Activated T-cell treated with anti-CD3 and anti-CD28 coated beads for 48 hours (primary cell): ENCODE results near the gene PCLO.
"Not testable (repeated sequence)": the region's sequence is repeated elsewhere in the genome, so short reads cannot be mapped to it uniquely, and the experiment has no call there.

ENCODE experiments used
- DNase-seq: peaks from one replicate; pipeline ENCODE4 v3.0.0-alpha.2; 2020; ENCODE audit warnings: low read depth

PCLO gene

DNA sequence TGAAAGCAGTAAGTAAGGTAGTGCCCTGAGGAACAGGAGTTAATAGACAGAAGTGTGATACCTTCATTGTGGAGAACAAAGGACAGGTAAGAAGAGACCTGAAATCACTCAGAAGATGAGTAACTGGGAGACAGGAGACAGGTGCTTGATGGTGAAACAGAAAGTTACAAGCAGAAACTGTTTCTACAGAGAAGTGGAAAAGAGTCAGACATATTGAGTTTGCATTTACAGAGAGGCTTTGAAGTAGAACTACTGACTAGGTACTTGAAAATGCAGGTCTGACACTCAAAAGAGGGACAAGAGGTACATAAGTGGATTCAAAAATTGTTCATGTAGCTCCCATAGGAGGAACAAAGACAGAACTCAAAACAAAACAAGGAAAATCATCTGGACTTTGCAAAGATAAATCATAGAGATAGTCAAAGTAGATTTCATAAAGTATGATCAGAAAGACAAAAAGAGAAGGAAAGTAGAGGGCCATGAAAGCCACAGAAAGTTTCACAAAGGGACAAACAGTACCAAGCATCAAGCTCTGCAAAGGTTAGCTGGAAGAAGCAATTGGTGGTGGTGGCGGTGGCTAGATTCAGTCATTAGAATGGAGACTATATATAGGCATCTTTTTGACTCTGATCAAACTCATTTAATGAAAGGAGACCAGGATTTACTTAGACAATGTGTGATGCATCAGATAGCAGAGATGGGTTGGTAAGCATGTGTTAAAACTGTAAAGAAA is 198.4 kb downstream of the PCLO start:
- DNase-seq: no peak

DNA sequence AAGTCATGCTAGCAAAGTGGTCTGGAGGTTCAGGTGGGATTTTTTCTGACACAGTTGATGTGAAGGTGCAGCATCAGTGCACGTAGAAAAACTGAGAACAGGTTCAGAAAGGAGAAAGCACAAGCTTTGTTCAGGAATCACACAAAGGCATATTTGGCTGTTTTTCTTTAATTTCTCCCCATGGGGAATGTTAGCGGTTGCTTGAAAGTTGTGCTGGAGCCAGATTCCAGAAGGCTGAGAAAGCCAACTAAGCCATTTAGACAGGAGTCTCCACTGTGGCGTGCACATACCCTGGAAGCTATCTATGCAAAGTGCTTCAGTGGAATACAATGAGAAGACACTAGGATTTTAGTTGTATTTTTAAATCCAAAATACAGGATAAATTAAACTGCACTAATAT is 201.4 kb downstream of the PCLO start:
- DNase-seq: no peak

- no peak for DNase-seq
Measured at GRCh38 chr7:82959528-82959927, 203.2 kb downstream of the PCLO start.

GRCh38 chr7:82957521-82957920 is 205.2 kb downstream of the PCLO start:
- DNase-seq: no peak

- DNase-seq: no peak
Measured at GRCh38 chr7:82953324-82954027, 209.2 kb downstream of the PCLO start.

- no peak for DNase-seq
Measured at GRCh38 chr7:82950436-82950835, 212.2 kb downstream of the PCLO start.

DNA sequence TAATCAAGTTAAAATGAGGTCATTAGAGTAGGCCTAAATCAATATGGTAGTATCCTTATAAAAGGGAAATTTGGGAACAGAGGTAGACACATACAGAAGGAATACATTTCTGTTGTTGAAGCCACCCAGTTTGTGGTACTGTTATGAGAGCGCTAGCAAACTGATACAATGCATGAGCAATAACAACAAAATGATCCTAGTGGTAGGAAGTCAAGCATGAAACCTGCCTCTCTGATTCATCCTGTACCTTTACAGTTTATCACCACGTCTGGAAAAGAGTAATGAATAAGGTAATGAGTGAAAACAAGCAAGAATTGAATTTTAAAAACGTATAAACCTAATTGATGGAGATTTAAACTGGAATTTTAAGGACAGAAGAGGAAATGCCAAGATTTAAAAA is 217.2 kb downstream of the PCLO start:
- DNase-seq: no peak

DNA sequence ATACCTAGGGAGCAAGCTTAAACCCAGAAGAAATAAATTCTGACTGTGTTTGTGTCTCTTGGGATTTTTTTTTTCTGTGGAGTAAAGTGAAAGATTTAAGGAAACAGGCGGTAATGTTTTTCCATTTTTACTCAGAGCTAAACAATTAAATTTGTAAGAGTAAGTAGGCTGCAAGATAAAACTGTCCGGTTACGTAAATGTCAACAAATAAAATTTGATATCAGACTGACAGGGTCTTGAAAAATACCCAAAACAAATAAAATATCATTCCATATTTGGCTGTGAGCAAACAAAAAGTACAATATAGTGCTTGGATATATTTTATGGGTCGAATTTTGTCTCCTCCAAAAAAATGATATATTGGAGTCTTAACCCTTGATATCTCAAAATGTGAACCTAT is 217.6 kb downstream of the PCLO start:
- no peak for DNase-seq

- DNase-seq: no peak
Measured at GRCh38 chr7:82932516-82932915, 230.2 kb downstream of the PCLO start.

DNA sequence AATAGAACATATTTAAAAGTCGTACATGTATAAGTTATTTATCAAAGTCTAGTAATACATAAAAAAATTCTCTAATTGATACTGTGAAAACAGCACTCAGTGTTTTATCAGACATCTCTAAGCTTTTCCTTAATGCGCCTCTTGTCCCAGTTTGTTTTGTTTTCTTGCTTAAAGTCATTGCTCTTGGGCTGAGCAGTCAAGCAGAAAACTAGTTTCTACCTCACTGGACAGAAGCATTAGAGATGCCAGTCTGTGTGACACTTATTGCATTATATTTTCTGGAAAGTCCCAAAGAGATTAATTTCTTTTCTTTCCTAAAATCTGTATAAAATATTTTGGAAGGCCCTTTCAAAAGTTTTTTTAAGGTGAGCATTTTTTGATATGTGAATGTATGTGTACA is 236.2 kb downstream of the PCLO start:
- DNase-seq: no peak

DNA sequence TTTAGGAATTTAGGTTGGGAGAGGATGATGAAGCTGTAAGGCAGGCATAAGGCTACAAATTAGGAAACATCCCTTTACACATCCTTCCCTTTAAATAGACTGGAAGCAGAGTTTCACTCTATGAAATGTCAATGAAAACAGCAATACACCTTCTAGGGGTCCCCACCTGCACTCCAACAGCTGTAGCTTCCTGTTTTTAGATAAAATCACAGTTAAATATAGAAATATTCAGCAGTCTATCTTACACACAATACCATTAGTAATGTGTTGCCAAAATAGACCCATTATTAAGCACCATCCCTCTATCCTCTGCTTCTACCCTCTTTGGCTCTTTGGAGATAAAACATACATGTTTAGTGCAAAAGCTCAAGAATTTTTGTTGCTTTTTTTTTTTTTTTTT is 237.4 kb downstream of the PCLO start:
- no peak for DNase-seq

GRCh38 chr7:82906502-82906901 is 256.2 kb downstream of the PCLO start:
- no peak for DNase-seq

DNA sequence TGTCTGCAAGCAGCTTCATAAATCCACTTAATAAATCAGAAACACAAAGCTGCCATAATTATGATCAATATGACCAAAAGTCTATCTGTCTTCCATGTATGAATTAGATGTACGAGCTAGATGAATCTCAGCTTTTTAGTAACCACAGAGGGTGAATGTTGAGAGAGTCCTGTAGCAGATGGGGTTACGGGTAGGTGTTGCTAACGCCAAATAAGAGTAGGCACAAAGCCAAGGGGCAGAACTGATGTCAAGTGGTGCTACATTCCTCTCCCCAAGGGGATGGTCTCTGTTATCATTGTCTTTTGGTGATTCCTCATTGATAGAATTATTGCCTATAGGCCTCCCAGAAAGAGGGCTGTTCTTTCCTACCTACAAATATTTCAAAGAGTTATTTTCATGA is 257.8 kb downstream of the PCLO start:
- no peak for DNase-seq

DNA sequence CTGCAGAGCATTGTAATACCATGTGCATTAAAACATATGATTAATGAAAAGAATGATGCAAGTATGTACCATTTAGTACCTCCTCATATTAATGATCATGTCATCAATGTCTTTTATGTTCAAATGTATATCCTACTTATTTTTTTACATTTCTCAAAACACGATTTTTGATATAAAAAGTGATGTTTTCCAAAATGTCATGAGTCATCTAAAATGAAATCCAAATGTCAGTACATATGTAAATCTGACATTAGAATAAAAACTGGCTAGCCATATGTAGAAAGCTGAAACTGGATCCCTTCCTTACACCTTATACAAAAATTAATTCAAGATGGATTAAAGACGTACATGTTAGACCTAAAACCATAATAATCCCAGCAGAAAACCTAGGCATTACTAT is 261.6 kb downstream of the PCLO start:
- not testable (repeated sequence) for DNase-seq

GRCh38 chr7:82897500-82897899 is 265.2 kb downstream of the PCLO start:
- DNase-seq: no peak

GRCh38 chr7:82894341-82894740 is 268.3 kb downstream of the PCLO start:
- DNase-seq: not testable (repeated sequence)

GRCh38 chr7:82886324-82886723 is 276.4 kb downstream of the PCLO start:
- DNase-seq: no peak

GRCh38 chr7:82865856-82866255 is 296.8 kb downstream of the PCLO start:
- no peak for DNase-seq

DNA sequence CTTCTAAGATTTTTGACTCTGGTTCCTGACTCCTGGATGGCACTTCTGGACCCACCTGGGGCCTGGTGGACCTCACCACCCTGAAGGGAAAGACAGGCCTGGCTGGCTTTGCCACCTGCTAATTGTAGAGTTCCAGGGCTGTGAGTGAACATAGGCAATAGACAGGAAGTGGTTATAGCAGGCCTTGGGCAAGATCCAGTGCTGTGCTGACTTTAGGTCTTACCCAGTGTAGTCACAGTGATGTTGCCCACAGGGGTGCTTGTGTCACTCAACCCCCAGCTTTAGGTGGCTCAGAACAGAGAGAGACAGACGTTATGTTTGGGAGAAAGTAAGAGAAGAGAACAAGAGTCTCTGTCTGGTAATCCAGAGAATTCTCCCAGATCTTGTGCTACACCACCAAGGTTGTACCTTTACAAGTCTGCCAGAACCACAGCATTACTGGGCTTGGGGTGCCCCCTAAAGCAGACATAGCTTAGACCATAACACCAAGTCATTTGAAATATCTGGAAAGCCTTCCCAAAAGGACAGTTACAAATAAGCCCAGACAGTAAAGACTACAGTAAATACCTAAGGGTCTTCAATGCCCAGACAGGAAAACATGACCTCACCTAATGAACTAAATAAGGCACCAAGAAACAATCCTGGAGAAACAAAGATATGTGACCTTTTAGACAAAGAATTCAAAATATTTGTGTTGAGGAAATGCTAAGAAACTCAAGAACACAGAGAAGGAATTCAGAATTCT is 303.4 kb downstream of the PCLO start:
- no peak for DNase-seq

GRCh38 chr7:82851121-82851520 is 311.6 kb downstream of the PCLO start:
- no peak for DNase-seq

DNA sequence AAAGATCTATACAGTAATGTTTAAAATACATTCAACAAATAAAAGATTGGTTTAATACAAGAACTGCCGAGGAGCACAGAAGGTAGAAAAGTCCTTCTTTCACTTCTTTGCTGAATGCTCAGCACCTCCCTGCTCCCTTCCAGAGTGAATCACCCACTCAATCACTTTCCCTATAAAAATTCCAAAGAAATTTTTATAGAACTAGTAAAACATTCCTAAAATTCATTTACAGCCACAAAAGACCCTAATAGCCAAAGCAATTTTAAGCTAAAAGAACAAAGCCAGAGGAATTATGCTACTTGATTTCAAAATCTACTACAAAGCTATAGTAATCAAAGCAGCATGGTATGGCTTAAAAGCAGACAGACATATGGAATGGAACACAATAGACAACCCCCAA is 320.9 kb downstream of the PCLO start:
- no peak for DNase-seq

DNA sequence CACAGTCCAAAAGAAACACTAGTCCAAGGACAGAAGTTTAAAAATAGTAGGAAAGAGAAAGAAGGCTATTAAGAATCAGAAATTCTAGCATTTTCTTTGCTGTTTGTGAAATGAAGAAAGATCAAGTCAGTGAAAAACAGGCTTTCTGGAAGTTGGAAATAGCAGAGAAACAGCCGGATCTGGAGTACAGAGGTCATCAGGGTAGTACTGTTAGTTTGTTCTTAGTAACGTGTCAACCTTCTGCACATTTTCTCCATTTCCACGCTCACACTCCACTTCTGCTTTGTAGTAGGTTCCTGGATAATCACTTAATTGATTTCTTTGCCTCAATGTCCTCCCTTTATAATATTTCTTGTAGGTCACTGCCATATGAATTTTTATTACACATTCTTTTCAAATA is 322.6 kb downstream of the PCLO start:
- no peak for DNase-seq

DNA sequence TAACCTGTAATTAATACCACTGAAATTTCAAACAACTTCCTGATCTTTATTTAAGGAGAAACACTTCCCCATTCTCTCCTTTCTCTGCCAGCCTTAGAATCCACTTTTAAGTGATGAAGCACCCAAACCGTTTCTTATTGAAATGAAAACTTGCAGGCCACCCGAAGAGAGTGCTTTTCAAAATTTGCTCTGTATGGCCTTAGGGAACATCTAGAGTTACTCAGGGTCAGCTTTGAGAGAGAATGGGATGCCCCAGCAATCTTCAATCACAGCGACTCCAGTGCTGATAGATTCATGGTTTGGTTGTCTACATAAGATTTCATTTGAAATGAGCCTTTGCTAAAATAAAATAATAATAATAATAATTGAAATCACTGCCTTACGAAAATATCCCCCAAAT is 323.1 kb downstream of the PCLO start:
- no peak for DNase-seq
